Endothelial cell of umbilical vein (primary cell): Measurements from ENCODE around the gene FSD1. TPM values are rescaled to one million over a fixed set of nuclear protein-coding genes. Genes with fewer than 3 reads are reported as not detected.

Experiments
- BruUV-seq: library from RNA; stranded (reverse); fragments of 400-500 nt; replicated peaks from 2 replicates; lab custom pipeline; 2021; lab: Mats Ljungman, UMichigan
- CTCF ChIA-PET: fragments of 300-600, 350-600 bp; sonication (Branson Sonifier 250); formaldehyde crosslinking; loops from one replicate; lab custom pipeline; 2021; ENCODE audit warnings: antibody characterized with exemption, inconsistent platforms; lab: Charles Lee
- POLR2A ChIA-PET: fragments of 300-600, 350-600 bp; sonication (Branson Sonifier 250); formaldehyde crosslinking; loops from one replicate; lab custom pipeline; 2021; ENCODE audit warnings: antibody characterized with exemption, inconsistent platforms; lab: Charles Lee
- DNase-seq: peaks from one replicate; pipeline ENCODE4 v3.0.0-alpha.2; 2011; ENCODE audit warnings: low read depth, low spot score
- FAIRE-seq: peaks from 2 replicates; lab custom pipeline; 2011; peaks lifted over from hg19 to GRCh38; lab: Jason Lieb, UNC
- H2AFZ ChIP-seq: 2 replicates; pipeline ENCODE4 v1.6.0; 2012; ENCODE audit warnings: low read depth, low read length, control low read depth, inconsistent platforms
- H3K27ac ChIP-seq: 2 replicates; pipeline ENCODE4 v1.5.1; 2011; ENCODE audit warnings: low read depth, mild to moderate bottlenecking, control low read depth, low read length, moderate library complexity; ENCODE audit not compliant: insufficient read depth
- H3K27me3 ChIP-seq, 2 experiments: 2 replicates each; pipeline versions ENCODE4 v1.6.0 to v1.6.1; 2011; ENCODE audit warnings: low read length in 2 of 2, mixed read lengths in 1 of 2; ENCODE audit not compliant: control insufficient read depth in 2 of 2, insufficient read depth in 2 of 2
- H3K36me3 ChIP-seq, 2 experiments: 2 replicates in 1 of 2; 3 replicates in 1 of 2; pipeline ENCODE4 v1.5.1; 2011; ENCODE audit warnings: low read length in 2 of 2, mild to moderate bottlenecking in 1 of 2, moderate library complexity in 1 of 2; ENCODE audit not compliant: control insufficient read depth in 2 of 2, insufficient read depth in 2 of 2; ENCODE audit errors: extremely low read depth in 1 of 2
- H3K4me1 ChIP-seq: 3 replicates; pipeline ENCODE4 v1.5.1; 2011; ENCODE audit warnings: mild to moderate bottlenecking, low read length; ENCODE audit not compliant: control insufficient read depth, insufficient read depth; ENCODE audit errors: extremely low read depth
- H3K4me2 ChIP-seq: 2 replicates; pipeline ENCODE4 v1.6.1; 2011; ENCODE audit warnings: low read length, control low read depth, mixed read lengths; ENCODE audit not compliant: insufficient read depth
- H3K4me3 ChIP-seq, 3 experiments: fragments of 200-600 bp in 1 of 3; sonication (generic), shearing (Covaris generic) in 1 of 3; replicated peaks in 1 of 3; 2 replicates each; pipeline ENCODE4 v1.5.1; 2011 to 2016; ENCODE audit warnings: control low read depth in 3 of 3, low read length in 3 of 3, mild to moderate bottlenecking in 2 of 3, inconsistent platforms in 1 of 3, low read depth in 1 of 3, moderate library complexity in 1 of 3; ENCODE audit not compliant: insufficient read depth in 1 of 3
- H3K79me2 ChIP-seq: 2 replicates; pipeline ENCODE4 v1.6.0; 2012; ENCODE audit warnings: low read length, inconsistent platforms; ENCODE audit not compliant: control insufficient read depth, insufficient read depth
- H3K9ac ChIP-seq: replicated peaks from 2 replicates; pipeline ENCODE3; 2011; ENCODE audit warnings: low read length, control low read depth; ENCODE audit not compliant: insufficient read depth; ENCODE audit errors: extremely low read depth
- H3K9me1 ChIP-seq: replicated peaks from 3 replicates; pipeline ENCODE4 v1.6.0; 2011; ENCODE audit warnings: mild to moderate bottlenecking, low read length; ENCODE audit not compliant: control insufficient read depth, insufficient read depth; ENCODE audit errors: extremely low read depth
- H3K9me3 ChIP-seq: replicated peaks from 2 replicates; pipeline ENCODE4 v1.5.1; 2012; ENCODE audit warnings: low read length, inconsistent platforms; ENCODE audit not compliant: control insufficient read depth, insufficient read depth
- H4K20me1 ChIP-seq: replicated peaks from 2 replicates; pipeline ENCODE3; 2011; ENCODE audit warnings: mild to moderate bottlenecking, low read length; ENCODE audit not compliant: control insufficient read depth, insufficient read depth; ENCODE audit errors: extremely low read depth
- CTCF ChIP-seq, 2 donors: IDR thresholded peaks; 1 replicate in 1 of 2; 2 replicates in 1 of 2; pipeline ENCODE4 v1.5.1; 2011; ENCODE audit warnings: low read length in 2 of 2, mild to moderate bottlenecking in 2 of 2, moderate library complexity in 2 of 2, control low read depth in 1 of 2, inconsistent platforms in 1 of 2, low read depth in 1 of 2; ENCODE audit not compliant: insufficient read depth in 1 of 2; ENCODE audit errors: extremely low read depth in 1 of 2
- EZH2 ChIP-seq: IDR thresholded peaks from 2 replicates; pipeline ENCODE4 v1.6.1; 2012; ENCODE audit warnings: borderline replicate concordance, low read depth, mild to moderate bottlenecking, moderate library complexity, low read length, inconsistent platforms; ENCODE audit not compliant: severe bottlenecking
- FOS ChIP-seq: IDR thresholded peaks from 2 replicates; pipeline ENCODE4 v1.6.1; 2011; ENCODE audit warnings: mild to moderate bottlenecking, low read length, moderate library complexity, borderline replicate concordance; ENCODE audit not compliant: insufficient read depth
- GATA2 ChIP-seq: IDR thresholded peaks from 2 replicates; pipeline ENCODE4 v1.7.0; 2011; ENCODE audit warnings: low read depth, mild to moderate bottlenecking, moderate library complexity, mixed read lengths, low read length; ENCODE audit not compliant: insufficient read length, insufficient read depth
- JUN ChIP-seq: IDR thresholded peaks from 2 replicates; pipeline ENCODE4 v1.6.1; 2011; ENCODE audit warnings: borderline replicate concordance, low read depth; ENCODE audit not compliant: insufficient read length, insufficient read depth
- MYC ChIP-seq: IDR thresholded peaks from one replicate; pipeline ENCODE4 v1.6.1; 2011; ENCODE audit warnings: mild to moderate bottlenecking, low read depth, low read length
- POLR2A ChIP-seq: IDR thresholded peaks from 2 replicates; pipeline ENCODE4 v1.6.1; 2012; ENCODE audit warnings: low read depth, mild to moderate bottlenecking, control low read depth, low read length
- POLR2AphosphoS5 ChIP-seq: IDR thresholded peaks from 2 replicates; pipeline ENCODE4 v1.6.1; 2012; ENCODE audit warnings: low read depth, mild to moderate bottlenecking, control low read depth, low read length, moderate library complexity; ENCODE audit not compliant: insufficient read depth
- dilution Hi-C: fragments of 300-500 bp; cut with MboI; formaldehyde crosslinking; loops from one replicate; pipeline ENCODE4 v1.15.0; 2019; ENCODE audit warnings: low sequenced_read_pairs; ENCODE audit not compliant: extremely low pct_ligation_motif_present
- intact Hi-C: fragments of 100-400 bp; cut with micrococcal nuclease; formaldehyde crosslinking; loops from one replicate; pipeline ENCODE4 v1.10.0; 2022
- polyA plus RNA-seq, 4 experiments: library from polyadenylated mRNA; depleted of rRNA in 3 of 4; stranded (reverse) in 3 of 4; unstranded in 1 of 4; fragments of >200 nt; gene quantifications; 2 replicates each; pipeline versions ENCODE4 v1.2.1 to v1.2.3, GENCODE V29; 2011 to 2012; ENCODE audit warnings: missing spikeins in 1 of 4
- total RNA-seq: library from RNA; stranded (reverse); gene quantifications from 2 replicates; pipeline ENCODE4 v1.2.3, GENCODE V29; 2021
- TF ChIP-seq, protein P1 (sequence below): IDR thresholded peaks from 2 replicates; pipeline ENCODE4 v1.6.1; 2011; ENCODE audit not compliant: insufficient read depth, insufficient read length

FSD1 gene
- total and polyA plus RNA-seq, 2 donors (not counting 3 experiments of a cell fraction or from before 2014, with no cell fraction given): 25.8 to 55.5 TPM

DNA sequence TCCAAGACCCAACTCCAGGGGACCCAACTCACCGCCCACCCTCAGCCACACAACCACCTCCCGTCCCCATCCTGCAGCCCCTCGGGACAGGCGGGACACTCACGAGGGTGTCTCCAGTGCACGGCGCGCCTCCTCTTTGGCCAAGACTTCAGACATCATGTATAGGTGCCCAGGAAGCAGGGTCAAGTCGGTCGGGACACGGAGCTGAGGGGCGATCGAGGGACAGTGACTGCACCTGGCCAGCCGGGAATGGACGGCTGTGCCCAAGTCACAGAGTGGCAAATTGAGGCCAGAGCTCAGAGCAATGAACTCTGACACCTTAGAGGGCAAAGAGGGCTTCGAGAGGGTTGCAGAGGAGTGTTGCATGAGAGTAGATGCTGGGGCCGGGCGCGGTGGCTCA is 25.5 kb downstream of the FSD1 start:
- POLR2A ChIA-PET: no interaction called here
- TF ChIP-seq GATA2 (no peak), EZH2 (no peak), FOS (no peak), MYC (no peak), CTCF (IDR thresholded peaks at IDR 0.05; ENCODE audit: extremely low read depth in 1 of 2, insufficient read depth in 1 of 2, low read depth in 1 of 2, low read length in 2 of 2) (no peak), POLR2AphosphoS5 (no peak), JUN (no peak), POLR2A (no peak)
- TF ChIP-seq, protein P1, sequence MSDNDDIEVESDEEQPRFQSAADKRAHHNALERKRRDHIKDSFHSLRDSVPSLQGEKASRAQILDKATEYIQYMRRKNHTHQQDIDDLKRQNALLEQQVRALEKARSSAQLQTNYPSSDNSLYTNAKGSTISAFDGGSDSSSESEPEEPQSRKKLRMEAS: no peak
- intact Hi-C loops: no loop called here

More for the DNA sequence above, 25.5 kb downstream of the FSD1 start:
- no peak for DNase-seq
- CTCF ChIA-PET: no interaction called here
- Histone ChIP-seq H3K9me3 (no peaks in the 10 kb centered on the region), H3K4me1 (peaks cover 3% of the 10 kb centered on the region), H3K36me3 (no peaks in the 10 kb centered on the region), H3K4me3 (no peak overlapping the region), H3K9me1 (no peaks in the 10 kb centered on the region), H3K27ac (no peak overlapping the region), H3K9ac (no peak overlapping the region), H2AFZ (no peak overlapping the region), H4K20me1 (no peaks in the 10 kb centered on the region), H3K27me3 (no peaks in the 10 kb centered on the region), H3K4me2 (no peak overlapping the region), H3K79me2 (no peaks in the 10 kb centered on the region)
- dilution Hi-C loops: no loop called here
- no TSS peak for BruUV-seq
- no peak for FAIRE-seq
